Measurements from ENCODE around the gene RNASE12.

- no peak for TF ChIP-seq POLR2AphosphoS5 (IDR thresholded peaks at IDR 0.05)
- no peak for TF ChIP-seq CTCF (IDR thresholded peaks at IDR 0.05)
- TF ChIP-seq POLR2A (IDR thresholded peaks at IDR 0.05) = no peak
Measured at GRCh38 chr14:20578784-20579502, 12.2 kb downstream of the RNASE12 start.
